ENCODE data around the gene HHAT.
A peak's percentile ranks its signal among the peaks of the same experiment; 100 is the strongest.
"Not testable (repeated sequence)": the region's sequence is repeated elsewhere in the genome, so short reads cannot be mapped to it uniquely, and the experiment has no call there.

Gene HHAT

DNA sequence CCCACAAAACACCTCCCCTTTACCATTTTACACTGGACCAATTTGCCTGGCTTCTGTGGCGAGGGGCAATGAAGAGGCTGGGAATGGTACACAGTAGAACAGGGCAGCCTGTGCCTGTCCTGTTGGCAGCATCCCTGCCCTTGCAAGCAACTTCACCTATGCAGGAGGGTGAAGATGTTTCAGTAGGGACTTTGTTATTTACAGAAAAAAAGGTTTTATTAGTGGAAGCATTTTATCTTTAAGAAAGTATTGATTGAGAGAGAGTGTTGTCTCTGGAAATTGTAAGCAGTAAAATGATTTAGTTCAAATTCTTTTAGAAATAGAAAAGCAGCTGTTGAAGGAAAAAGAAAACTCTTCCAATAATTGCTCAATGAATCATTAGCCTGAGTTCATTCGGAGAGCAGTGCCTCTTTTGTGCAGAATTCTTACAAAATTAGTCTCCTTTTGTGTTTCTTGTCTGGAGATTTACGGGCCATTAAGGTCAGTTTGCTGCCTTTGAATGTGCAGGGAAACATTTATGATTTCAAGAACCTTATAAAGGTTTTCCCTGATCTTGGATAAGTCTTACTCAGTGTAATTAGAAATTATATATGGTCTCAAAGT, 49.1 kb downstream of the HHAT start:
- Mint-ChIP-seq H3K36me3 (ENCODE audit: low read depth) (no peaks in the 10 kb centered on the region), H3K9me3 (no peaks in the 10 kb centered on the region), H3K4me3 (no peak overlapping the region), H3K27ac (no peak overlapping the region), H3K27me3 (no peaks in the 10 kb centered on the region), H3K4me1 (peaks cover 37% of the 10 kb centered on the region)
- ATAC-seq, result no peak
- DNase-seq, result no peak

DNA sequence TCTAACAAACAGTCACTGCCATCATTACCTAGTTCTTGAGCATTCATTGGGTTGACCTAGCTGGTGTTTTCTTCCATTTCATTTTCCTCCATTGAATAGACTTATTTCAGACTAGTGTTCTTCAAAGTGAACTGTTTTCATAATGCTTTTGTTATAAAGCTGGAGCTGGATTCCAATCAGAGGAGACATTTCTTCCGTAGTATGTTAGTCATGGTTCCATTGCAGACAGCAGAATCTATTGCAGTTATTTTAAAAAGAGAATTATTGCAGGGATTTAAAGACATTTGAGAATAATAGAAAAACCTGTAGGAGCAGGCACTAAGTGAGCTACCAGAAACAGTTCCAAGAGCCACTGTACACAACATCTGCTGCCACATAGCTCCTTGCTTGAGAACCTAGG, 50.0 kb downstream of the HHAT start:
- Mint-ChIP-seq H3K27me3 (no peaks in the 10 kb centered on the region), H3K36me3 (ENCODE audit: low read depth) (no peaks in the 10 kb centered on the region), H3K4me1 (peaks cover 29% of the 10 kb centered on the region), H3K4me3 (no peak overlapping the region), H3K9me3 (no peaks in the 10 kb centered on the region), H3K27ac (no peak overlapping the region)
- DNase-seq (no peak), ATAC-seq (no peak)

DNA sequence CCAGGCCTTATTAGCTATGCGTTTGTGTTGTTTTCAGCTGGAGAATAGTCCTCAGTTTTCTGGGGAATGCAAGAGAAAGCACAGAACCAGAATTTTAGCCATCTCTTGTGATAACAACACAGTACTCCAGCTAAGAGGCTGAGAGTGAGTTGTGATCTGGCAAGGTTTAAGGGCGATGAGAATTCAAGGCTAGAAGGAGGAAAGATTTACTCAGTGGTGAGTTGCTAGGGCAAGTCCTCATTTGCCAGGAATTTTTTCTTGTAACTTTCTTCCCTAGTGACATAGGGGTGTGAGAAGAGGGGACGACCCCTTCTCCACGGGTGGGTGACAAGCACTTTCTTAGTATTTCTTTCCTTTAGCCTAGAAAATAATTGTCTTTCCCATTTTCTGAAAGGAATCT, 53.2 kb downstream of the HHAT start:
- Mint-ChIP-seq H3K36me3 (ENCODE audit: low read depth) (no peaks in the 10 kb centered on the region), H3K27me3 (no peaks in the 10 kb centered on the region)
- ATAC-seq, result no peak

DNA sequence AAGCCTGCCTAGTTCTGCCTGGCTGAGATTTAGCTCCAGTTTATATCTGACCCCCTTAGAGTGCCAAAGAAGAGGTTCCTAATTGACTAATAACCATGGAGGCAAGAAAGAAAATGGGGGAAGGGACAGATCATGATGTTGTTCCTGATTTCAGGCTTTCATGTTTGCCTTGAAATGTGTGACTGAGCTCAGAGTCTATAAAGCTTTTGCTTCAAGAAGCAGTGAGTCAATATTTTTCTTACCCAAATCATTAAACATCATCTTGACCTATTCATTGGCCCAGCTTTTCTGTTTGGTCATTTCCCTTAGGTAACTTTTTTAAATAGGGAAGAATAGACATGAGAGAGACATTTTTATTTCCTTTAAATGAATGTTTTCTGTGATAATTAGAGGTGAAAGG, 55.9 kb downstream of the HHAT start:
- Mint-ChIP-seq H3K9me3 (no peaks in the 10 kb centered on the region), H3K27ac (no peak overlapping the region), H3K4me3 (no peak overlapping the region), H3K36me3 (ENCODE audit: low read depth) (no peaks in the 10 kb centered on the region), H3K4me1 (no peaks in the 10 kb centered on the region), H3K27me3 (no peaks in the 10 kb centered on the region)
- no peak for DNase-seq
- no peak for ATAC-seq

More for the DNA sequence above, 53.2 kb downstream of the HHAT start:
- Mint-ChIP-seq H3K4me3 (no peak overlapping the region), H3K27ac (no peak overlapping the region), H3K9me3 (no peaks in the 10 kb centered on the region), H3K4me1 (peaks cover 6% of the 10 kb centered on the region)
- DNase-seq, result no peak

DNA sequence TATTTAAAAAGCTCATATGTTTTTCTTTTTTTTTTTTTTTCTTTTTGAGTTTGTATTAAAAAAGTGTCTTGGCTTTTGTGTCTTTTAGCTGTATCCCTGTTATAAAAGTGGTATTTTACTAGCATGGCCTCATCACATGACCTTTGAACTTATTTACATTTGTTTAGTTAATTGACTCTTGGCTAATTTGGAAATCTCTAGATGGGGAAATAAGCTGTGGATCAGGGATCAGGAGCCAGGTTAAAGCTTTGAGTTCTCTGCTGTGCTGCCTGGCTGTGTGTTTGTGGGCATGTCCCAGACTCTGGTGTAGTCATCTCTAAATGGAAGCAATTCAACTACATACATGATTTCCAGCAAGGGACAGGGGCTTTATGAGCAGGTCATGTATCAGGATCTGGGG, 56.5 kb downstream of the HHAT start:
- DNase-seq, result no peak
- no peak overlapping the region for H3K4me3 Mint-ChIP-seq
- H3K27me3 Mint-ChIP-seq, result no peaks in the 10 kb centered on the region
- H3K27ac Mint-ChIP-seq, result no peak overlapping the region
- no peaks in the 10 kb centered on the region for H3K4me1 Mint-ChIP-seq
- no peaks in the 10 kb centered on the region for H3K36me3 Mint-ChIP-seq (ENCODE audit: low read depth)
- no peaks in the 10 kb centered on the region for H3K9me3 Mint-ChIP-seq
- ATAC-seq, result no peak

DNA sequence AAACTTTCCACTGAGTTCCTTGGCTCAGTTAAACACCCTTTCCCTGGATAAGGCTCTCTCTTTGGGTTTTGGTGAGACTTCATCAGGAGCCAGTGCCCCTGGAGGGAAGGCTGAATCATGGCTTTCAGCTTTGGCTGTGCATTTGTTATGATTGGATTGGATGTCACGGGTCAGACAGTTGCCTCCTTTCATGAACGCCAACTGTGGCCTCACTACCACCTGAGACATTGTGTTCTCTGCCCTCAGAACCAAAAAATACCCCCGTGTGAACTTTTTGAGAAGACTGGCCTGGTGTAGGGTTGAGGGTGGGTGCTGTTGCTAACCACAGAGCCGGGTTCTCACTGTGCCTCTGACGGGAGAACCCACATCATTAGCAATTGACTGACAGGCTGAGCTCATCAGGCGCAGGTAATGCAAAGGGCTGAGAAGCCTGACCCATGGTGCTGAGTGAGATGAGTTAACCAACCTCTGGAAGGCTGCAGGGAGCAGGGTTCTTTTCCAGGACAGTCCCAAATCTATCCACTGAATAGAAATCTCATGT, 65.6 kb downstream of the HHAT start:
- ATAC-seq, result peak; percentile 72
- H3K27ac Mint-ChIP-seq, result no peak overlapping the region

DNA sequence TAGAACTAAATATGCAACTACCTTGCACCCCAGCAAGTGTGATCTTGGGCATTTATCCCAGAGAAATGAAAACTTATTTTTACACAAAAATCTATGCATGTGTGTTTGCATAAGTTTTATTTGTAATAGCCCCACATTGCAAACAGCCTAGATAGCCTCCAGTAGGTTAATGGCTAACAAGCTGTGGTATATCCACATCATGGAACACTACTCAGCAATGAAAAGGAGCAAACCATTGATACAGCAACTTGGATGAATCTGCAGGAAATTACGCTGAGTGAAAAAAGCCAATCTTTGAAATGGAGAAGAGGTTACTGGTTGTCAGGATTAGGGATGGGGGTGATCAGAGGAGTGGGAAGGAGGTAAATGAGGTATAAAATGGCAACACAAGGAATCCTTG, 67.8 kb downstream of the HHAT start:
- no peak for DNase-seq
- peaks cover 4% of the 10 kb centered on the region for H3K9me3 Mint-ChIP-seq
- H3K4me1 Mint-ChIP-seq, result peaks cover 59% of the 10 kb centered on the region
- no peaks in the 10 kb centered on the region for H3K36me3 Mint-ChIP-seq (ENCODE audit: low read depth)
- no peak overlapping the region for H3K4me3 Mint-ChIP-seq
- peaks cover 12% of the 10 kb centered on the region for H3K27me3 Mint-ChIP-seq
- ATAC-seq, result no peak
- no peak overlapping the region for H3K27ac Mint-ChIP-seq

More for the DNA sequence above, 65.6 kb downstream of the HHAT start:
- DNase-seq, result peak; percentile 22
- peaks cover 12% of the 10 kb centered on the region for H3K27me3 Mint-ChIP-seq
- H3K36me3 Mint-ChIP-seq (ENCODE audit: low read depth), result peaks cover 2% of the 10 kb centered on the region
- H3K4me3 Mint-ChIP-seq, result no peak overlapping the region
- peaks cover 43% of the 10 kb centered on the region for H3K4me1 Mint-ChIP-seq
- H3K9me3 Mint-ChIP-seq, result peaks cover 4% of the 10 kb centered on the region

DNA sequence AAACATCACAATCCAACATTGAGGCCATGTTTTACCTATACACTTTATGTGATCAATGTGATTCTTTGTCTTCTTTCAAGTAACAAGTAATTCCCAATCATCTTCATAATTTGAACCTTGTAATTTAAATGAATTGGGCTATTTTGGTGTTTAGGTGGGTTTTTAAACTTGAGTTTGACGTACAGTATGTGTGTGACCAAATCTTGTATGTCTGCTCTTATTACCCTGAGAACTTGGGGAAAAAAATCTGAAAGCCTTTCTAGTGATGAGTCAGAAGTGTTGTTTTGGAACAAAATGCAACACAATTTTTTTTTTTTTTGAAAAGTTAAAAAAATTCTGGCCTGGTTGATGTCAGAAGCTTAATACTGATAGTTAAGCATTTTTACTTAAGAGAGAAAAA, 68.5 kb downstream of the HHAT start:
- H3K4me3 Mint-ChIP-seq, result no peak overlapping the region
- H3K4me1 Mint-ChIP-seq, result peaks cover 59% of the 10 kb centered on the region
- DNase-seq (no peak), ATAC-seq (no peak)
- H3K27ac Mint-ChIP-seq, result peak overlapping the region; percentile 38
- peaks cover 9% of the 10 kb centered on the region for H3K27me3 Mint-ChIP-seq
- H3K9me3 Mint-ChIP-seq, result peaks cover 4% of the 10 kb centered on the region
- no peaks in the 10 kb centered on the region for H3K36me3 Mint-ChIP-seq (ENCODE audit: low read depth)

DNA sequence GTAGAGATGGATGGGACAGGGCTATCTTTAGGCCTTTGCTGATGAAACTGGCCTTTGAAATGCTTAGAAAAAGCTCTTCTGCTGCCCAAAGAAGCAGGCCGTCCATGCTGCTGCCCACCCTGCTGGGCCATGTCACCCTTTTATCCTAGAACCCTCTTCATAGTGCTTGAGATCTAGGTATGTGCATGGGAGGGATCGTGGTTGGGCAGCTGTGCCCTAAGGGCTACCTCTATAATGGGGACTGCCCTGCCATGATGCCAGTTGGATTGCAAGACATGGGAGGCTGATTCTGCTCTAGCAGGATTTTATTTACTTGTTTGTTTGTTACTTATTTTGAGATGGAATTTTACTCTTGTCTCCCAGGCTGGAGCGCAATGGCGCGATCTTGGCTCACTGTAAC, 69.0 kb downstream of the HHAT start:
- Mint-ChIP-seq H3K9me3 (peaks cover 4% of the 10 kb centered on the region), H3K36me3 (ENCODE audit: low read depth) (no peaks in the 10 kb centered on the region), H3K27ac (peak overlapping the region; percentile 38), H3K27me3 (peaks cover 8% of the 10 kb centered on the region), H3K4me3 (no peak overlapping the region), H3K4me1 (peaks cover 59% of the 10 kb centered on the region)
- ATAC-seq, result no peak
- DNase-seq, result no peak

DNA sequence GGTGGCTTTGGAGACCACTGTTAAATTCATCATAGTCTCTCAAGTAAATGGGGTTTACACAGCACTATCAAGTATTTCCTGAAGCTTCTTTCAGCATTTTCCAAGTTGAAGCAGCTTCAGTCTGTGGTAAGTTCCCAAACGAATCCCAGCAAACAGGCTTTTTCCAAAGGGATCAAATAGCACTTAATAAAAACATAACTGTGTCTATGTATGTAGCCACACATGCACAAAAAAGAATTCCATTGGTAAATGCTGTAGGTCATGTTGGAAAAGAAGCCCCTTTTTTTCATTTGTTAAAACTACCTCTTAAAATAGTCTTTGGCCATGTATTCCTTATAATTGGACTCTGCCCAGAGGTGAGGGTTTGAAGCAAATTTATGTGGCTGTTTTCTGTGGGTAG, 69.8 kb downstream of the HHAT start:
- no peak for DNase-seq
- H3K4me1 Mint-ChIP-seq, result peaks cover 59% of the 10 kb centered on the region
- H3K36me3 Mint-ChIP-seq (ENCODE audit: low read depth), result no peaks in the 10 kb centered on the region
- peaks cover 8% of the 10 kb centered on the region for H3K27me3 Mint-ChIP-seq
- no peak for ATAC-seq
- H3K27ac Mint-ChIP-seq, result peak overlapping the region; percentile 61
- peaks cover 4% of the 10 kb centered on the region for H3K9me3 Mint-ChIP-seq
- no peak overlapping the region for H3K4me3 Mint-ChIP-seq

DNA sequence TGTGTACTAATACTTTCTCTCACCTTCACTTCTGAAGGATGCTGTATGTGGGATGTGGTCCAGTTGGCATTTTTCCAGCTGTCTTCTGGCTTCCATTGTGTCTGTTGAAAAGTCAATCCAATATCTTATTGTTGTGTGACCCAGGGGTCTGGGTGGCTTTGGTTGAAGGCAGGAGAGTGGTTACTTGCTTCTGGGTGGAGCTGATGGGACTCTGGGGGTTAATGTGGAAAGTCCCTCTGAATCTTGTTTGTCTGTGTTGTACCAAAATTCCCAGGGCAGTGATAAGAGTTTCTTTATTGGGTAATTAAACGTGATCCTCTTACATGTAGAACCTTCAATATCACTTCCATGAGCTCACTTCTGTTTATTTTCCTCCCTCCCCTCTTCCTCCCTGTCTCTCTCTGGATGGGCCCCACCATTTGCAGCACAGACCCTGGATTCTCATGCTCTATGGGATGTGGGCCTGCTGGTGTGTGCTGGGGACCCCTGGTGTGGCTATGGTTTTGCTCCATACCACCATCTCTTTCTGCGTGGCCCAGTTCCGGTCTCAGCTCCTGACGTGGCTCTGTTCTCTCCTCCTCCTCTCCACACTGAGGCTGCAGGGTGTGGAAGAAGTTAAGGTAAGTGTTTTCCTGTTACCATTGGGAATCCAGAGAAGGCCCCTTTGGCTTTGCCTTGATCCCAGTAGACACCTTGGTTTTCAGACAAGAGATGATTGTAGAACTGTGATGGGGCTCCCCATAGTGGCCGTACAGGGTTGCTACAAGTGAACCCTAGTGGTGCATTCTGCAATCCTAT, 71.5 kb downstream of the HHAT start:
- Mint-ChIP-seq H3K9me3 (peaks cover 4% of the 10 kb centered on the region), H3K36me3 (ENCODE audit: low read depth) (no peaks in the 10 kb centered on the region), H3K27me3 (peaks cover 8% of the 10 kb centered on the region), H3K4me3 (peak overlapping the region; percentile 31), H3K4me1 (peaks cover 46% of the 10 kb centered on the region), H3K27ac (peak overlapping the region; percentile 89)
- peak; percentile 67 for ATAC-seq
- DNase-seq, result peak; percentile 53

DNA sequence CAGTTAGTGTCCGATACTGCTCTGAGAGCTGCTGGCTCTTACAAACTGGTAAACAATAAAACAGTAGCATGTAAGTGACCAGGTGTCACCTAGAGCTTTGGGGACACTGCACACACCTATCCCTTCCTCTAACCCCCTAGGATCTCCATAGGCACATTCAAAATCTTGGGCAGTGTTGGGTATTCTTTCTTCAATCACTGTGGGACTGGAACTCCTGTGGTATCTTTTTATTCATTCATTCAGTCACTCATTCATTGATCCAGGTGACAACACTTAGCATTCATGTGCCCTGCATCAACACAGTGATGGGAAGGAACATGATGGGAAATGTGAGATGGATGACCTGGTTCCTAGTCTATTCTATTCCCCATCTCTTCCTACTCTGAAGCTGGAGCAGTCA, 73.9 kb downstream of the HHAT start:
- ATAC-seq (no peak), DNase-seq (no peak)
- Mint-ChIP-seq H3K9me3 (no peaks in the 10 kb centered on the region), H3K27me3 (no peaks in the 10 kb centered on the region), H3K4me1 (peaks cover 35% of the 10 kb centered on the region), H3K27ac (no peak overlapping the region), H3K4me3 (no peak overlapping the region), H3K36me3 (ENCODE audit: low read depth) (no peaks in the 10 kb centered on the region)

DNA sequence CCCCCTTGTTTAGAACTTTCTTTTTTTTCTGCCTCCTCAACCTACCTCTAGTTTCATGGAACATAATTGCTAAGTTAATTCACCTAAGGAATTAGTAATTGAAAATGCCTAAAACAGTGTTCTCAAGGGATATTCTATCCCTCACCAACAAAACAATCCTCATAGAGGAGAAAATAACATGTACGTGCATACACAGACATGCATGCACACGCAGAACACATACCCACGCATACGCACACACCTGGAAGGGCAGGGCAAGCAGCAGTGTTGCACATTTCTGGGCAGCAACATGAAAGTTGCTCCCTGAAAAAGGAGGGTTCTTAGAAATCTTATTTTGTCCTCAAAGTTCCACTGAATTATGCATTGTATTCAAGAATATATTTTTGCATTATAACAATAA, 76.6 kb downstream of the HHAT start:
- H3K27ac Mint-ChIP-seq, result no peak overlapping the region
- no peaks in the 10 kb centered on the region for H3K9me3 Mint-ChIP-seq
- ATAC-seq, result no peak
- no peaks in the 10 kb centered on the region for H3K36me3 Mint-ChIP-seq (ENCODE audit: low read depth)
- H3K4me3 Mint-ChIP-seq, result no peak overlapping the region
- peaks cover 8% of the 10 kb centered on the region for H3K4me1 Mint-ChIP-seq
- no peaks in the 10 kb centered on the region for H3K27me3 Mint-ChIP-seq
- no peak for DNase-seq

DNA sequence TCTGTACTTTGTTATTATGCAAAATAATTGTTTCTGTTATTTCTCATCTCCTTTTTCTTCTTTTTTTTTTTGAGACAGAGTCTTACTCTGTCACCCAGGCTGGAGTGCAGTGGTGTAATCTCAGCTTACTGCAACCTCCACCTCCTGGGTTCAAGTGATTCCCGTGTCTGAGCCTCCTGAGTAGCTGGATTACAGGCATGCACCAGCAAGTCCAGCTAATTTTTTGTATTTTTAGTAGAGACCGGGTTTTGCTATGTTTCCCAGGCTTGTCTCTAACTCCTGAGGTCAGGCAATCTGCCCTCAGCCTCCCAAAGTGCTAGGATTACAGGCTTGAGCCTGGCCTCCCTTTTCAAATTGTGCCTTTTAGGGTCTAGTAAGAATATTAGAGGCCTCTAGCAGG, 77.6 kb downstream of the HHAT start:
- H3K27ac Mint-ChIP-seq; H3K36me3 Mint-ChIP-seq (ENCODE audit: low read depth); H3K27me3 Mint-ChIP-seq; H3K9me3 Mint-ChIP-seq; DNase-seq; ATAC-seq; H3K4me1 Mint-ChIP-seq; H3K4me3 Mint-ChIP-seq: not testable (repeated sequence)

DNA sequence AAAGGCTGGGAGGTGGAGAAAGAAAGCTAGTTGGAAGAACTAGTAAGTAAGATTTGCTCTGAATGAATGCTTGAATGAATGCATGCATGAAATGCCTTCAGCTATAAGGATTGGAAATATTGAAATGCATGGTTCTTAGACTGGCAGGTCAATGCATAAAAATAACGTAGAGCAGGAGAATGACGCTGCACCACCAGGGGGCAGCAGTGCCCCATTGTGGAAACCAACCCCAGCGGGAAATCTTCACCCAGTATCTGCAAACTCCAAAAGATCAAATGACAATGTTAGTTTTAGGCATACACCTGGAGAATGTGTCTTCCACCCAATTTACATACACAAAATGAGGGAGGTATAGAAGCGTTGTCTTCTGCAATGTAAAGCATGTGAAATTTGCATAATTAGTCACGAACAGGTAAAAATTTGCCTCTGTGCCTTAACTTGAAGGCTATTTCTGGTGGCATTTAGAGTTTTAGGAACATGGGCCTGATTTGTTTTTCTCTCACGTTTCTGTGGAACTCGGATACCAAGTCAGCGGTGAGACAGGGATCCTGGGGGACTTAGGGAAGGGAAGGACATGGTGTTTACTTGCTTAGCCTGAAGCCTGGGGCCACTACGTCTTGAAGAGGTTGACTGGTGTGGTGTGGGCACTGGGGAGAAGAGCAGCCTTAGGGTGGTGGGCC, 78.6 kb downstream of the HHAT start:
- no peak overlapping the region for H3K4me3 Mint-ChIP-seq
- peaks cover 1% of the 10 kb centered on the region for H3K4me1 Mint-ChIP-seq
- H3K27me3 Mint-ChIP-seq, result no peaks in the 10 kb centered on the region
- H3K9me3 Mint-ChIP-seq, result no peaks in the 10 kb centered on the region
- ATAC-seq (peak; percentile 66), DNase-seq (peak; percentile 81)
- H3K36me3 Mint-ChIP-seq (ENCODE audit: low read depth), result no peaks in the 10 kb centered on the region
- no peak overlapping the region for H3K27ac Mint-ChIP-seq

Data from activated naive CD8-positive, alpha-beta T cell treated with anti-CD3 and anti-CD28 coated beads, Interleukin-2, amount 50 U/mL, for 24 hours (primary cell).